Upper lobe of left lung (tissue), 6 donors: Measurements from ENCODE around the gene ELOB. TPM values are rescaled to one million over a fixed set of nuclear protein-coding genes. Genes with fewer than 3 reads are reported as not detected.

Source experiments
- ATAC-seq, 2 donors: fragments of 200-7000 bp; cut with Tn5 transposase; one replicate each; pipeline ENCODE4 v1.9.1; 2022; ENCODE audit warnings: mild to moderate bottlenecking in 2 of 2, moderate library complexity in 2 of 2; ENCODE audit not compliant: low FRiP score in 2 of 2
- DNase-seq, 2 donors: peaks; one replicate each; pipeline ENCODE4 v3.0.0-alpha.2; 2019 to 2020
- H3K27ac ChIP-seq, 4 donors: fragments of 200-600 bp; sonication (generic); one replicate each; pipeline ENCODE4 v1.5.1; 2016 to 2019
- H3K27me3 ChIP-seq, 4 donors: fragments of 200-600 bp; sonication (generic); one replicate each; pipeline ENCODE4 v1.5.1; 2017 to 2019
- H3K36me3 ChIP-seq, 4 donors: fragments of 200-600 bp; sonication (generic); one replicate each; pipeline ENCODE4 v1.5.1; 2016 to 2019
- H3K4me1 ChIP-seq, 4 donors: fragments of 200-600 bp; sonication (generic); one replicate each; pipeline ENCODE4 v1.5.1; 2018 to 2019
- H3K4me3 ChIP-seq, 4 donors: fragments of 200-600 bp; sonication (generic); one replicate each; pipeline ENCODE4 v1.5.1; 2017 to 2019; ENCODE audit warnings: mild to moderate bottlenecking in 2 of 4, moderate library complexity in 1 of 4
- H3K9me3 ChIP-seq, 4 donors: fragments of 200-600 bp; sonication (generic); one replicate each; pipeline ENCODE4 v1.5.1; 2018 to 2019
- EP300 ChIP-seq, 4 donors: sonication (generic); formaldehyde crosslinking; IDR thresholded peaks; one replicate each; pipeline ENCODE4 v1.5.1; 2017; ENCODE audit warnings: antibody characterized with exemption in 4 of 4, control low read depth in 2 of 4
- POLR2A ChIP-seq, 4 donors: fragments of 450-650 bp; IDR thresholded peaks; one replicate each; pipeline ENCODE4 v1.5.1; 2016 to 2017; ENCODE audit warnings: antibody characterized with exemption in 4 of 4, mild to moderate bottlenecking in 2 of 4
- POLR2AphosphoS5 ChIP-seq, 2 donors: sonication (generic); formaldehyde crosslinking; IDR thresholded peaks; one replicate each; pipeline ENCODE4 v1.5.1; 2017; ENCODE audit warnings: antibody characterized with exemption in 2 of 2
- WGBS, 2 donors: methylation state at CpG; one replicate each; pipeline ENCODE4 v1.1.5; 2017 to 2018; 5-methylcytosine and 5-hydroxymethylcytosine counted together
- total RNA-seq, 6 donors: library from RNA; depleted of rRNA in 4 of 6; stranded (reverse); fragments of >200 nt in 4 of 6; gene quantifications; one replicate each; pipeline versions ENCODE4 v1.1.0 to v1.2.1, GENCODE V29; 2016 to 2021
- TF ChIP-seq, protein P1 (sequence below), 6 experiments: fragments of 450-650 bp in 4 of 6; fragments of 200-600 bp in 2 of 6; sonication (generic) in 2 of 6; IDR thresholded peaks; one replicate each; pipeline ENCODE4 v1.5.1; 2016 to 2019; ENCODE audit warnings: antibody characterized with exemption in 6 of 6
- donor health status: DM: no; HTN: no; CAD: no; lungs with moderate emphysema.
- donor health status: DM: no; HTN: yes; CAD: no; lungs with severe emphysema.

Gene ELOB
- total RNA-seq, 6 donors from 2014 or later: 73.3 to 245 (median 145) TPM

DNA sequence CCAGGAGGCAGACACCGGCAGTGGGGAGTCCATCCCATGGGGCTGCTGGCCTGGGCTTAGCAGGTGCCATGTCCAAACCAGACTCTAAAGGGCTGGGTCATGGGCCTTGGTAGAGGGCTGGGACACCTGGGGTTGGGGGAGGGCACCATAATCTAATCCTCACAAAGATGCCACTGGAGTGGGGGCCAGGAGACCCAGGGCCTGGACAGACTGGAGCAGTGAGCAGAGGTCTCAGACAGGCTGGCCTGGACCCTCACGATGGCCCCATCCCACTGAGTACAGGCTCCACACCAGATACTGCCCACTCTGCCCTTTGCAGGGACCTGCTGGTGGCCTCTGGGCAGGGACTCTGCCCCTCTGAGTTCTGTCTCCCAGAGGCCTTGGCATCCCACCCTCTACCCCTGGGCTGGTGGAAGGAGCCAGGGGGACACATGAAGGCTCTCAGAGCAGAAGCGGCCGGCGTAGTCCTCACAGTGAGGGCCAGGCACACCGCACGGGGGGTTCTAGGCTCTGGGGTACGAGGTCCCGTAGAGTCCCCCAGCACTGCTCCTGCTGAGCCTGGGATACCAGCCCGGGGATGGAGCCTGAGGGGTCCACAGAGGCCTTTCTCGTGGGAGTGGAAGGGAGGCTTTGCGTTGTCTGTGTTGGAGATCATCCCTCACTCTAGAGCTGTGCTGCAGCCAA lies 34.6 kb downstream of the ELOB start:
- Histone ChIP-seq H3K9me3 (no peaks in the 10 kb centered on the region), H3K27me3 (no peaks in the 10 kb centered on the region), H3K4me3 (no peak overlapping the region), H3K4me1 (no peaks in the 10 kb centered on the region), H3K27ac (no peak overlapping the region), H3K36me3 (no peaks in the 10 kb centered on the region)
- ATAC-seq: no peak
- no peak for DNase-seq
- WGBS, 2 donors: 94 to 98% methylated on average over 2 to 12 of the region's 12 CpGs
- TF ChIP-seq POLR2AphosphoS5 (IDR thresholded peaks at IDR 0.05) (no peak), EP300 (IDR thresholded peaks at IDR 0.05) (no peak), POLR2A (IDR thresholded peaks at IDR 0.05) (no peak)
- TF ChIP-seq, protein P1, sequence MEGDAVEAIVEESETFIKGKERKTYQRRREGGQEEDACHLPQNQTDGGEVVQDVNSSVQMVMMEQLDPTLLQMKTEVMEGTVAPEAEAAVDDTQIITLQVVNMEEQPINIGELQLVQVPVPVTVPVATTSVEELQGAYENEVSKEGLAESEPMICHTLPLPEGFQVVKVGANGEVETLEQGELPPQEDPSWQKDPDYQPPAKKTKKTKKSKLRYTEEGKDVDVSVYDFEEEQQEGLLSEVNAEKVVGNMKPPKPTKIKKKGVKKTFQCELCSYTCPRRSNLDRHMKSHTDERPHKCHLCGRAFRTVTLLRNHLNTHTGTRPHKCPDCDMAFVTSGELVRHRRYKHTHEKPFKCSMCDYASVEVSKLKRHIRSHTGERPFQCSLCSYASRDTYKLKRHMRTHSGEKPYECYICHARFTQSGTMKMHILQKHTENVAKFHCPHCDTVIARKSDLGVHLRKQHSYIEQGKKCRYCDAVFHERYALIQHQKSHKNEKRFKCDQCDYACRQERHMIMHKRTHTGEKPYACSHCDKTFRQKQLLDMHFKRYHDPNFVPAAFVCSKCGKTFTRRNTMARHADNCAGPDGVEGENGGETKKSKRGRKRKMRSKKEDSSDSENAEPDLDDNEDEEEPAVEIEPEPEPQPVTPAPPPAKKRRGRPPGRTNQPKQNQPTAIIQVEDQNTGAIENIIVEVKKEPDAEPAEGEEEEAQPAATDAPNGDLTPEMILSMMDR (IDR thresholded peaks at IDR 0.05): no peak

DNA sequence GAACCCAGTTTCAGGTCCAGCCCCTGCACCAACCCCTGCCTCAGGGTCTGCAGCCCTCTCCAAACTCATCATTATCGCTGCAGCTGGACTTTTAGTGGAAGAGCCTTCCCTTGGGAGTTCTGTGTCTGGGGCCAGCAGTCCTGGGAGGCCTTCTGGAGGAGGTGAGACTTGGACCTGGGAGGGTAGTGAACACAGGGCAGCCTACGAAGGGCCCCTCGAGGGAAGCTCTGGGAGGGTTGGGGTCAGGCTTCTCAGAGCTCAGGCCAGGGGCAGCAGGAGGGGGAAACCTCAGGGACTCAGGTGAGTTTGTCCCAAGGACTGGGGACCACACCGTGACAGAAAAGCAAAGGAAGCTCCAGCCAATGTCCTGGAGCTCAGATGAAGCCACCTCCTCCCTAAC lies 35.9 kb downstream of the ELOB start:
- Histone ChIP-seq H3K27ac (no peak overlapping the region), H3K27me3 (no peaks in the 10 kb centered on the region), H3K36me3 (no peaks in the 10 kb centered on the region), H3K9me3 (no peaks in the 10 kb centered on the region), H3K4me1 (no peaks in the 10 kb centered on the region), H3K4me3 (no peak overlapping the region)
- TF ChIP-seq POLR2A (IDR thresholded peaks at IDR 0.05) (no peak), EP300 (IDR thresholded peaks at IDR 0.05) (no peak), POLR2AphosphoS5 (IDR thresholded peaks at IDR 0.05) (no peak)
- TF ChIP-seq, protein P1 (IDR thresholded peaks at IDR 0.05): no peak
- DNase-seq (no peak), ATAC-seq (no peak)
- WGBS, 2 donors: 95% methylated on average over 4 of the region's 4 CpGs; no CpG with 5 or more reads in 1 of the 2 donors

DNA sequence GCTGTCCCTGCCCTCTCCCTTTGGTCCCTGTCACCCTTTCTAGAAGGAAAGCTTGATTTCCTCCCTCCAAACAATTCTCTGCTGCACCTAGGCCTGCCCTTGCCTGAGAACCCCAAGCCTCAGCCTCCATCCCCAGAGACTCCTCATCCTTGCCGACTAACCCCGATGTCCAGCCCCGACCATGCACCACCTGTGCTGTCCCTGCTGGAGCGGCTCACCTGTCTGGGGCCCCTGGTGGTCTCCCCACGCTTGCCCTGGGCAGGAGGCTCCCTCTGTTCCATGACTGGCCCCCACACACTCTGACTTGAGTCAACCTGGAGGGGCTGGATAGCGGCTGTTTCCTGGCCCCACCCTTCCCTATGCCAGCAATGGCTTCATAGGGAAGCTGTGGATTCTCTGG lies 36.6 kb downstream of the ELOB start:
- DNase-seq: no peak

DNA sequence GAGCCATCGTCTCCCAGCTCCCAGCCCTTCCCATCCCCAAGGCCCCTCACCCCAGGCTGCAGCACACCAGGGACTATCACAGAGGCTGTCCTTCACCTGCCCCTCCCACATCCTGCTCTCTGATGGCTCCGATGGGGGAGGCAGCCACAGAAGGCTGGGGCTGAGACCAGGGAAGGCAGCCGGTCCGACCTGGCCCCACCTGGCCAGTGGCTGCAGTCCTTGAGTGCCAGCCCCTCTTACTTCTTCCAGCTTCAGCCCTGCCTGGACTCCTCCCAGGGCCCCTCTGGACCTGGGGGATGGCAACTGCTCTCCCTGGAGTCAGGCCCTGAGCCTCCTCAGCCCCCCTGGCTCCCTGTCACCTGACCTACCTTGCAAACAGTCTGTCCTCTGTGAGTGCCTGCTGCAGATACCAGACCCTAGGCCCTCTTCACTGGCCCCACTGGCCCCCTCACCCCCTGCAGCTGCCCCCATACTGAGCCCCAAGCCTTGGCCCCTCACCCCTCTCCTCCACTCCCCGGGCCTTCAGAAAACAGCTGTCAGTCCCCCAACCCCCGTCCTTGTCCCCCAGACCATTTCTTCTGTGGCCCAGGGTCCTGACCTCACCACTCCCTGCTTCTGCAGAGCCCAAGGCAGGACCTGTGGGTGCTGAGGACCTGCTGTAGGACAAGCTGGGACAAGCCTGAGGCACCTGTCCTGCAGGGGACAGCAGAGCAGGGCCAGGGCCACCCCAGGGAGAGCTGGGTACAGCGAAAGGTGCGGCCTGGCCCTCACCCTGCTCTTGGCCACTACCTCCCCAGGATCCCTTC lies 37.3 kb downstream of the ELOB start:
- TF ChIP-seq POLR2AphosphoS5 (IDR thresholded peaks at IDR 0.05) (no peak), POLR2A (IDR thresholded peaks at IDR 0.05) (no peak)
- TF ChIP-seq, protein P1 (IDR thresholded peaks at IDR 0.05): no peak
- H3K4me3 ChIP-seq: no peak overlapping the region
- no peak for ATAC-seq
- H3K9me3 ChIP-seq: no peaks in the 10 kb centered on the region
- no peaks in the 10 kb centered on the region for H3K36me3 ChIP-seq
- H3K4me1 ChIP-seq: no peaks in the 10 kb centered on the region
- no peak overlapping the region for H3K27ac ChIP-seq
- no peak for DNase-seq
- H3K27me3 ChIP-seq: no peaks in the 10 kb centered on the region
- WGBS, 2 donors: 67 to 84% methylated on average over 5 to 8 of the region's 8 CpGs

More for the DNA sequence above, 36.6 kb downstream of the ELOB start:
- TF ChIP-seq, protein P1 (IDR thresholded peaks at IDR 0.05): no peak
- no peak for TF ChIP-seq EP300 (IDR thresholded peaks at IDR 0.05)
- no peak for TF ChIP-seq POLR2A (IDR thresholded peaks at IDR 0.05)
- TF ChIP-seq POLR2AphosphoS5 (IDR thresholded peaks at IDR 0.05): no peak
- Histone ChIP-seq H3K4me1 (no peaks in the 10 kb centered on the region), H3K36me3 (no peaks in the 10 kb centered on the region), H3K27ac (no peak overlapping the region), H3K27me3 (no peaks in the 10 kb centered on the region), H3K9me3 (no peaks in the 10 kb centered on the region), H3K4me3 (no peak overlapping the region)
- ATAC-seq: no peak
- WGBS, 2 donors: 75 to 91% methylated on average over 1 to 6 of the region's 6 CpGs
